Esophagus squamous epithelium (tissue), 5 donors: ENCODE data around the gene ATP2B3. TPM values are rescaled to one million over a fixed set of nuclear protein-coding genes. Genes with fewer than 3 reads are reported as not detected.

Experiments used
- DNase-seq: peaks from one replicate; lab custom pipeline; 2025; lab: John Stamatoyannopoulos, UW
- H3K27ac ChIP-seq, 4 donors: fragments of 200-600 bp; sonication (generic); one replicate each; pipeline ENCODE4 v1.5.1; 2016 to 2019; ENCODE audit warnings: mild to moderate bottlenecking in 1 of 4
- H3K27me3 ChIP-seq, 4 donors: fragments of 200-600 bp; sonication (generic); 1 replicate in 3 of 4; 2 replicates in 1 of 4; pipeline versions ENCODE4 v1.5.1 to v1.6.0; 2017 to 2021; ENCODE audit warnings: antibody characterized with exemption in 1 of 4
- H3K36me3 ChIP-seq, 3 donors: fragments of 200-600 bp; sonication (generic); one replicate each; pipeline ENCODE4 v1.5.1; 2016 to 2019
- H3K4me1 ChIP-seq, 3 donors: fragments of 200-600 bp; sonication (generic); one replicate each; pipeline ENCODE4 v1.5.1; 2017 to 2019
- H3K4me3 ChIP-seq, 4 donors: fragments of 200-600 bp; sonication (generic); 1 replicate in 3 of 4; 2 replicates in 1 of 4; pipeline ENCODE4 v1.5.1; 2016 to 2019; ENCODE audit warnings: mild to moderate bottlenecking in 2 of 4, moderate library complexity in 1 of 4
- H3K9me3 ChIP-seq, 3 donors: fragments of 200-600 bp; sonication (generic); one replicate each; pipeline ENCODE4 v1.5.1; 2016 to 2019
- POLR2A ChIP-seq, 4 donors: fragments of 450-650 bp; IDR thresholded peaks; one replicate each; pipeline ENCODE4 v1.6.1; 2017; ENCODE audit warnings: antibody characterized with exemption in 4 of 4, mild to moderate bottlenecking in 4 of 4, moderate library complexity in 3 of 4
- WGBS, 2 donors: methylation state at CpG; one replicate each; pipeline ENCODE4 v1.1.5; 2018; 5-methylcytosine and 5-hydroxymethylcytosine counted together
- intact Hi-C: fragments of 100-400 bp; cut with DNase I; formaldehyde crosslinking; loops from one replicate; pipeline ENCODE4 v1.15.0; 2022
- total RNA-seq, 4 donors: library from RNA; depleted of rRNA; stranded (reverse); fragments of >200 nt; gene quantifications; one replicate each; pipeline ENCODE4 v1.1.0, GENCODE V29; 2016
- TF ChIP-seq, protein P1 (sequence below), 6 experiments: fragments of 450-650 bp in 4 of 6; fragments of 200-600 bp in 2 of 6; sonication (generic) in 2 of 6; IDR thresholded peaks; one replicate each; pipeline ENCODE4 v1.5.1; 2016 to 2019; ENCODE audit warnings: antibody characterized with exemption in 6 of 6, mild to moderate bottlenecking in 4 of 6, moderate library complexity in 4 of 6
- donor health status: DM: yes; HTN: yes; CAD: no.

The ATP2B3 gene
- total RNA-seq, 4 donors from 2014 or later, result not detected

DNA sequence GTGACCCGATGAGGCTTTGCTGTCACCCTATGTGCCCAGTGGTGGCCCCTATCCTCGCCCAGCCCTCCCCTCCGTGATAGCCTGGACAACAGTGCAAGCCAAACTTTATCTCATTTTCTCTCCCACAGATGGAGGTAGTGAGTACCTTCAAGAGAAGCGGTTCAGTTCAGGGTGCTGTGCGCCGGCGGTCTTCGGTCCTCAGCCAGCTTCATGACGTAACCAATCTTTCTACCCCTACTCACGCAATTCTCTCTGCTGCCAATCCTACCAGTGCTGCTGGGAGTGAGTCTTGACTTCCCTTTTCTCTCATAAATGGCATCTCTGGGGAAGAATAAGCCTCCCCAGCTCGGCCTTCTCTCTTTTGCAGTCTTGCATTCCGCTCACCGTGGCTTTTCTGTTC lies 52.0 kb downstream of the ATP2B3 start:
- DNase-seq, result no peak
- no peak for TF ChIP-seq POLR2A (IDR thresholded peaks at IDR 0.05)
- TF ChIP-seq, protein P1, sequence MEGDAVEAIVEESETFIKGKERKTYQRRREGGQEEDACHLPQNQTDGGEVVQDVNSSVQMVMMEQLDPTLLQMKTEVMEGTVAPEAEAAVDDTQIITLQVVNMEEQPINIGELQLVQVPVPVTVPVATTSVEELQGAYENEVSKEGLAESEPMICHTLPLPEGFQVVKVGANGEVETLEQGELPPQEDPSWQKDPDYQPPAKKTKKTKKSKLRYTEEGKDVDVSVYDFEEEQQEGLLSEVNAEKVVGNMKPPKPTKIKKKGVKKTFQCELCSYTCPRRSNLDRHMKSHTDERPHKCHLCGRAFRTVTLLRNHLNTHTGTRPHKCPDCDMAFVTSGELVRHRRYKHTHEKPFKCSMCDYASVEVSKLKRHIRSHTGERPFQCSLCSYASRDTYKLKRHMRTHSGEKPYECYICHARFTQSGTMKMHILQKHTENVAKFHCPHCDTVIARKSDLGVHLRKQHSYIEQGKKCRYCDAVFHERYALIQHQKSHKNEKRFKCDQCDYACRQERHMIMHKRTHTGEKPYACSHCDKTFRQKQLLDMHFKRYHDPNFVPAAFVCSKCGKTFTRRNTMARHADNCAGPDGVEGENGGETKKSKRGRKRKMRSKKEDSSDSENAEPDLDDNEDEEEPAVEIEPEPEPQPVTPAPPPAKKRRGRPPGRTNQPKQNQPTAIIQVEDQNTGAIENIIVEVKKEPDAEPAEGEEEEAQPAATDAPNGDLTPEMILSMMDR (IDR thresholded peaks at IDR 0.05), result no peak
- WGBS, 2 donors, result 82 to 91% methylated on average over 2 to 12 of the region's 13 CpGs
- Histone ChIP-seq H3K9me3 (no peaks in the 10 kb centered on the region), H3K4me1 (no peaks in the 10 kb centered on the region), H3K27me3 (no peaks in the 10 kb centered on the region), H3K27ac (no peak overlapping the region), H3K36me3 (no peaks in the 10 kb centered on the region), H3K4me3 (no peak overlapping the region)
- intact Hi-C loops, result no loop called here

- intact Hi-C loops, result no loop called here
- WGBS, 2 donors, result 42% methylated on average over 3 of the region's 6 CpGs; no CpG with 5 or more reads in 1 of the 2 donors
- no peak for TF ChIP-seq POLR2A (IDR thresholded peaks at IDR 0.05)
- TF ChIP-seq, protein P1 (IDR thresholded peaks at IDR 0.05), result no peak
- Histone ChIP-seq H3K36me3 (no peaks in the 10 kb centered on the region), H3K27me3 (no peaks in the 10 kb centered on the region), H3K9me3 (no peaks in the 10 kb centered on the region), H3K27ac (no peak overlapping the region), H3K4me1 (no peaks in the 10 kb centered on the region), H3K4me3 (no peak overlapping the region)
- no peak for DNase-seq
Observed at GRCh38 chrX:153571534-153571908, 54.1 kb downstream of the ATP2B3 start.

GRCh38 chrX:153572601-153573000 lies 55.2 kb downstream of the ATP2B3 start:
- Histone ChIP-seq H3K27ac (no peak overlapping the region), H3K4me1 (no peaks in the 10 kb centered on the region), H3K27me3 (no peaks in the 10 kb centered on the region), H3K4me3 (no peak overlapping the region), H3K9me3 (no peaks in the 10 kb centered on the region), H3K36me3 (no peaks in the 10 kb centered on the region)
- WGBS, 2 donors, result 90 to 93% methylated on average over 2 to 3 of the region's 10 CpGs
- no peak for TF ChIP-seq POLR2A (IDR thresholded peaks at IDR 0.05)
- TF ChIP-seq, protein P1 (IDR thresholded peaks at IDR 0.05), result no peak
- intact Hi-C loops, result no loop called here
- DNase-seq, result no peak

DNA sequence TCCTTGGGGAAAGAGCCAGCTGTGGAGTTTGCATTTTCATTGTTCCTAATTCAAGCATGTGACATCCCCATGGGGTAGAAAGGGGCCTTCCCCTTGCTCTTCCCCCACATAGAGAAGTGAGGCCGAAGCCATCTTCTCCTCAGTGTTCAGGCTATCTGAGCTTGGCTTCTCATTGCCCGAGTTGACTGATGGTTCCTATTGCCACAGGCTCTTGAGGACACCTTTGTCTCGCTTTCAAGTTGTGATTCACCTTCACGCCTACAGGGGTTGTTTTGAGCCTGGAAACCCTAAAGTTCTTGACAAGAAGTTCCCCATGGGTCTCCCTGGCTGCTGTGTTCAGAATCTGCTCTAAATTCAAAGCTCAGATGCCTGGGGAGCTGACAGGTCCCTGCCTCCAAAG lies 56.5 kb downstream of the ATP2B3 start:
- H3K4me3 ChIP-seq, result no peak overlapping the region
- no peak overlapping the region for H3K27ac ChIP-seq
- no peak for DNase-seq
- H3K4me1 ChIP-seq, result no peaks in the 10 kb centered on the region
- TF ChIP-seq, protein P1 (IDR thresholded peaks at IDR 0.05), result no peak
- no peak for TF ChIP-seq POLR2A (IDR thresholded peaks at IDR 0.05)
- H3K36me3 ChIP-seq, result no peaks in the 10 kb centered on the region
- no peaks in the 10 kb centered on the region for H3K9me3 ChIP-seq
- 69 to 88% methylated on average over 1 to 3 of the region's 4 CpGs for WGBS, 2 donors
- H3K27me3 ChIP-seq, result no peaks in the 10 kb centered on the region
- intact Hi-C loops, result no loop called here

- 70% methylated on average over 6 of the region's 10 CpGs; no CpG with 5 or more reads in 1 of the 2 donors for WGBS, 2 donors
Observed at GRCh38 chrX:153576239-153576870, 58.9 kb downstream of the ATP2B3 start.

More at GRCh38 chrX:153576239-153576870, 58.9 kb downstream of the ATP2B3 start:
- Histone ChIP-seq H3K4me1 (no peaks in the 10 kb centered on the region), H3K4me3 (no peak overlapping the region), H3K36me3 (no peaks in the 10 kb centered on the region), H3K9me3 (no peaks in the 10 kb centered on the region), H3K27ac (no peak overlapping the region), H3K27me3 (no peaks in the 10 kb centered on the region)
- intact Hi-C loops, result no loop called here
- DNase-seq, result no peak
- TF ChIP-seq, protein P1 (IDR thresholded peaks at IDR 0.05), result no peak
- TF ChIP-seq POLR2A (IDR thresholded peaks at IDR 0.05), result no peak
